ENCODE measurements around the gene HORMAD2. TPM values are rescaled to one million over a fixed set of nuclear protein-coding genes. Genes with fewer than 3 reads are reported as not detected.

Gene HORMAD2
- total RNA-seq, 1 experiment from 2014 or later = not detected

DNA sequence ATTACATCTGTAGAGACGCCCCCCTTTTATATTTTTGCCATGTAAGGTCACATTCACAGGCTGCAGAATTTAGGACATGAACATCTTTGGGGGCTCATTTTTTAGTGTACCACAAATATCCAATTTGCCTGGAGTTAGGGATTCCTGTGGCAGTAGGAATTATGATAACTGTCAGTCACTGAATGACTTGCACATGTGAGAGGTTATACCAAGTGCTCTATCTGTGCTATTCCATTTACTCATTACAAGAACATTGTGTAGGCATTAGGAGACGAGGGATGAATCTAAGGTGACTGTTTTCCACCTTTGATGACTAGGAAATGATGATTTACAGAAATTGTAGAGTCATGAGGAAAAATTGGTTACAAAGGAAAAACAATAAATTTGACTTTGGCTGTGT lies 87.0 kb downstream of the HORMAD2 start:
- no peaks in the 10 kb centered on the region for H3K36me3 Mint-ChIP-seq
- no peaks in the 10 kb centered on the region for H3K27me3 Mint-ChIP-seq (ENCODE audit: low read depth)
- no peak overlapping the region for H3K27ac Mint-ChIP-seq
- H3K4me1 Mint-ChIP-seq = no peaks in the 10 kb centered on the region
- ChIA-PET CTCF (interaction anchor here (1.2 kb wide), 1 partner anchor 48 kb away, joined by 3 read pairs; no protein-coding TSS in a partner anchor), POLR2A (no interaction called here)
- no peak for TF ChIP-seq ZNF671 (CRISPR knock-in tag; IDR thresholded peaks at IDR 0.05)
- TF ChIP-seq SOX15 (CRISPR knock-in tag; IDR thresholded peaks at IDR 0.05) = no peak
- no peak for TF ChIP-seq ZNF121 (CRISPR knock-in tag; IDR thresholded peaks at IDR 0.05)
- TF ChIP-seq FOXJ3 (CRISPR knock-in tag; IDR thresholded peaks at IDR 0.05; ENCODE audit: borderline replicate concordance) = no peak
- no peak for TF ChIP-seq ZNF232 (CRISPR knock-in tag; IDR thresholded peaks at IDR 0.05)
- no peak for TF ChIP-seq ZNF317 (CRISPR knock-in tag; IDR thresholded peaks at IDR 0.05; ENCODE audit: borderline replicate concordance, low read depth)
- TF ChIP-seq NR1H2 (CRISPR knock-in tag; IDR thresholded peaks at IDR 0.05) = no peak
- no peak for TF ChIP-seq ERG (CRISPR knock-in tag; IDR thresholded peaks at IDR 0.05)
- TF ChIP-seq E2F1 (CRISPR knock-in tag; IDR thresholded peaks at IDR 0.05) = no peak
- TF ChIP-seq CREB1 (CRISPR knock-in tag; IDR thresholded peaks at IDR 0.05) = no peak
- no peak for TF ChIP-seq HMGA2 (CRISPR knock-in tag; IDR thresholded peaks at IDR 0.05)
- no peak for TF ChIP-seq ZNF138 (CRISPR knock-in tag; conservative IDR thresholded peaks at IDR 0.05)
- no peak for TF ChIP-seq ZNF425 (CRISPR knock-in tag; conservative IDR thresholded peaks at IDR 0.05)
- DNase-seq (ENCODE audit: low spot score) (no peak), ATAC-seq (no peak)
- no peak overlapping the region for H3K4me3 Mint-ChIP-seq
- H3K9me3 Mint-ChIP-seq = no peaks in the 10 kb centered on the region

DNA sequence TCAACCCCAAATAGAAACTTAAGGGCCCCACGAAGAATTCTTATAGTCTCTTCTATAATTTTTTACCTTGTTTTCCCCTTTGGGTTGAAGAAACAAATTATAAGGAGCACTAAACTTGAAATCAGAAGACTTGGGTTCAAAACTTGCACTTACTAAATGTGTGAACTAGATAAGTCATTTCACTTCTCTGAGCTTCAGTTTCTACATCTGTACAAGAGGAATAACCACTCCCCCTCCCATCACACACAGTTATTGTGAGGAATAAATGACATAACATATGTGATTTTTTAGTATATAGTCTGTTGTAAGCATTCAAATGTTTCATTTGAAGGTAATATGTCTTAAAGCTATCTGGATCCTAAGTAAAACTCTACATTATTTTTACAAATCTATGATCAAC lies 87.5 kb downstream of the HORMAD2 start:
- ATAC-seq (no peak), DNase-seq (ENCODE audit: low spot score) (no peak)
- Mint-ChIP-seq H3K4me3 (no peak overlapping the region), H3K36me3 (no peaks in the 10 kb centered on the region), H3K27me3 (ENCODE audit: low read depth) (peaks cover under 1% of the 10 kb centered on the region; the same call in 1 of the 2 replicates), H3K4me1 (no peaks in the 10 kb centered on the region), H3K27ac (no peak overlapping the region), H3K9me3 (no peaks in the 10 kb centered on the region)
- ChIA-PET POLR2A (no interaction called here), CTCF (no interaction called here)
- TF ChIP-seq ZNF219 (CRISPR knock-in tag; IDR thresholded peaks at IDR 0.05; ENCODE audit: borderline replicate concordance) = no peak
- no peak for TF ChIP-seq NR3C1 (CRISPR knock-in tag; conservative IDR thresholded peaks at IDR 0.05; ENCODE audit: low read depth)
- TF ChIP-seq GRHL2 (CRISPR knock-in tag; IDR thresholded peaks at IDR 0.05; ENCODE audit: insufficient replicate concordance, severe bottlenecking) = no peak
- no peak for TF ChIP-seq JAZF1 (CRISPR knock-in tag; IDR thresholded peaks at IDR 0.05)
- TF ChIP-seq FOXP1 (CRISPR knock-in tag; IDR thresholded peaks at IDR 0.05; ENCODE audit: borderline replicate concordance) = no peak
- no peak for TF ChIP-seq ZNF317 (CRISPR knock-in tag; IDR thresholded peaks at IDR 0.05; ENCODE audit: borderline replicate concordance, low read depth)
- TF ChIP-seq NFE2L1 (CRISPR knock-in tag; IDR thresholded peaks at IDR 0.05) = no peak
- TF ChIP-seq TEAD4 (CRISPR knock-in tag; IDR thresholded peaks at IDR 0.05) = no peak

DNA sequence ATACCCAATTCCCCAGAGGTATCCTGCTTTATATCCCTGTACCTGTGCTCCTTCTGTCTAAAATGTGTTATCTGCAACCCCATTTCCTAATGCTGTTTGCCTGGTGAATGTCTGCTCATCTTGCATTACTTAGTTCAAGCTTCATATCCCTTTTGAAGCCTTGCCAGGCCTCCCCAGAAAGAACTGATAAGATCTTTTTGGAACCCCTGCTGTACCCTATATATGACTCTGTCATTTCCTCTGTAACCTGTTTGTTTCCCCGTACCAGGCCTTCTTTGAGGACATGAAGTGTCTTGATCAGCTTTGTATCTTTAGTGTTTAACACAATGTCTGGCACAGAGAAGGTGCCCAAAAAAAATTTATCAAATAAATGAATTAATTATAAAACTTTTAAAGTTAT lies 88.7 kb downstream of the HORMAD2 start:
- ATAC-seq = no peak
- no peak overlapping the region for H3K27ac Mint-ChIP-seq
- POLR2A ChIA-PET = no interaction called here
- no peaks in the 10 kb centered on the region for H3K9me3 Mint-ChIP-seq
- no peak overlapping the region for H3K4me3 Mint-ChIP-seq
- no peaks in the 10 kb centered on the region for H3K36me3 Mint-ChIP-seq
- peaks cover 8% of the 10 kb centered on the region; the same call in 1 of the 2 replicates for H3K27me3 Mint-ChIP-seq (ENCODE audit: low read depth)
- H3K4me1 Mint-ChIP-seq = no peaks in the 10 kb centered on the region
- CTCF ChIA-PET = interaction anchor here (0.6 kb wide), 1 partner anchor 20 kb away, joined by 3 read pairs; no protein-coding TSS in a partner anchor
- DNase-seq (ENCODE audit: low spot score) = no peak
- TF ChIP-seq FOXK1 (CRISPR knock-in tag; IDR thresholded peaks at IDR 0.05) = no peak
- TF ChIP-seq RORB (CRISPR knock-in tag; IDR thresholded peaks at IDR 0.05) = no peak
- TF ChIP-seq GABPB1 (CRISPR knock-in tag; IDR thresholded peaks at IDR 0.05) = no peak
- TF ChIP-seq, protein P1, sequence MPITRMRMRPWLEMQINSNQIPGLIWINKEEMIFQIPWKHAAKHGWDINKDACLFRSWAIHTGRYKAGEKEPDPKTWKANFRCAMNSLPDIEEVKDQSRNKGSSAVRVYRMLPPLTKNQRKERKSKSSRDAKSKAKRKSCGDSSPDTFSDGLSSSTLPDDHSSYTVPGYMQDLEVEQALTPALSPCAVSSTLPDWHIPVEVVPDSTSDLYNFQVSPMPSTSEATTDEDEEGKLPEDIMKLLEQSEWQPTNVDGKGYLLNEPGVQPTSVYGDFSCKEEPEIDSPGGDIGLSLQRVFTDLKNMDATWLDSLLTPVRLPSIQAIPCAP (CRISPR knock-in tag; IDR thresholded peaks at IDR 0.05) = no peak
- TF ChIP-seq ZNF232 (CRISPR knock-in tag; IDR thresholded peaks at IDR 0.05) = no peak
- TF ChIP-seq MAX (CRISPR knock-in tag; IDR thresholded peaks at IDR 0.05) = no peak
